GM12873 (cell line): Measurements from ENCODE around the gene PLD5.

Source experiments
- CTCF ChIP-seq: IDR thresholded peaks from 2 replicates; pipeline ENCODE4 v1.5.1; 2012; ENCODE audit warnings: low read depth, mild to moderate bottlenecking, moderate library complexity, low read length, control low read depth; ENCODE audit not compliant: insufficient read depth; ENCODE audit errors: missing control alignments

The PLD5 gene

DNA sequence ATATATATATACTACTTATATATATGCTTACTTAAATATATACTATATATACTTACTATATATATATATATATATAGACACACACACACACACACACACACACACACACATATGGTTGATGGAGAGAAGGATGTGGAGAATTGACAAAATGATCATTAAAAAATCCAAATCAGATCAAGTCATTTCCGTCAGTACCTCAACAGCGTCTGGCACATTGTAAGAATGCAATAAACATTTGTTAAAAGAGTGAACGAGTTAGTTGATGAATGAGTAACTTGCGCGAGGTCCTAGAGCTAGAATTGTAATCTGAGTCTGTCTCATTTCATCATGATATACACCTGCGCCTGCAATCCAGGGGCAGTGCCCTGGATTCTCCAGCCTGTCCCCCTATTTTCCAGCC, 282.6 kb downstream of the PLD5 start:
- TF ChIP-seq CTCF: no peak

- TF ChIP-seq CTCF: no peak
These were observed 283.8 kb downstream of the PLD5 start for GRCh38 chr1:242240691-242241090.

DNA sequence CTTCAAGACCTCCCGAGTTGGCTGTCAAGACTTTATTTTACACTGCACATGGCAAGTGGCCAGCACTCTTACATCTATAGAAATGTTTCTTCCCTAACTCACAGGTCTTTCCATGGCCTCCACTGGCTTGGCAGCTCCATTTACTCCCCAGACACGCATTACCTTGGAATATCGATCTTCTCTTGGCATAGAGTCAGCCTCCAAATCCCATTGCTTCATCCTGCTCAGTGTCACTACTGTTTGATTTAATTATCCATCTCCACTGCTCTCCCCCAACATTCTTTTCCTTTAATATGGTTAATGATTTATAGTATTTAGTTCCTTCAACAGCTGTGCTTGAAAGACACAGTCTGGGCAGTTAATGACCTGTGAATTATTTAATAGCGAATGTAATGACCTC, 284.4 kb downstream of the PLD5 start:
- TF ChIP-seq CTCF: no peak

DNA sequence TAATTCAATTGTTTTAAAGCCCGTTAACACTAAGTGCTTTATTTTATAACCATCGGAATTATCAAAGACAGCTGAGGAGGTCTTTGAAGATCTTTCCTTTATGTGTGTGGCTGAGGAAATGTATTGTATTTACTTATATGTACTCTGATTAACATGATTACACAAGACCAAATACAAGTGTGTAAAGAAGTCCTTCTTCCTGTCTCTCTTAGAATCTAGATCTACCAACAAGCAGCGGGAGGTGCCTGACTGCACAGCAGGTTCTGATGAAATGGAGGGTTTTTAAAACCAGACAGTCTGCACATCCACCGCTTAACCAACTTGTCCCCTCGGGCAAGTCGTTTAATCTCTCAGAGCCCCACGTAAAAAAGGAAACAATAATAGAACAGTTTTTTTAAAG, 285.1 kb downstream of the PLD5 start:
- TF ChIP-seq CTCF: no peak

DNA sequence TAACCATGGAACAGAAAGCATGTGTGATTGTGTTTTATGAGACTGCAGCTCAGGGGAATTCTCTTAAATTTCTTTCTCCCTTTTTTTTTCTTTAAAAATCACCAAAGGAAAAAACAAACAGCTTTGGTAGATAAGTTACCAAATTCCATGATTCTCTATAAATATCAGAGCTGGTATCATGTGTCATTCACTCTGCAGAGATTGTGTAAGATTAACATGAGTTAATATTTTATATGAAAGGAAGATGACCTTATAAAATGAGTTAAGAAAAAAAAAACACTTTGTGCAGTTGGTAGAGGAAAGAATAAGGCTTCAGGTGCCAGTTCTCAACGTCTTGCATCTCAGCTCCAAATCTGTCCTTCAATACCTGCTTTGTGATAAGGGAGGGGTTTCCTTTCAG, 287.4 kb downstream of the PLD5 start:
- TF ChIP-seq CTCF: no peak

GRCh38 chr1:242228991-242229390, 295.5 kb downstream of the PLD5 start:
- TF ChIP-seq CTCF: no peak

DNA sequence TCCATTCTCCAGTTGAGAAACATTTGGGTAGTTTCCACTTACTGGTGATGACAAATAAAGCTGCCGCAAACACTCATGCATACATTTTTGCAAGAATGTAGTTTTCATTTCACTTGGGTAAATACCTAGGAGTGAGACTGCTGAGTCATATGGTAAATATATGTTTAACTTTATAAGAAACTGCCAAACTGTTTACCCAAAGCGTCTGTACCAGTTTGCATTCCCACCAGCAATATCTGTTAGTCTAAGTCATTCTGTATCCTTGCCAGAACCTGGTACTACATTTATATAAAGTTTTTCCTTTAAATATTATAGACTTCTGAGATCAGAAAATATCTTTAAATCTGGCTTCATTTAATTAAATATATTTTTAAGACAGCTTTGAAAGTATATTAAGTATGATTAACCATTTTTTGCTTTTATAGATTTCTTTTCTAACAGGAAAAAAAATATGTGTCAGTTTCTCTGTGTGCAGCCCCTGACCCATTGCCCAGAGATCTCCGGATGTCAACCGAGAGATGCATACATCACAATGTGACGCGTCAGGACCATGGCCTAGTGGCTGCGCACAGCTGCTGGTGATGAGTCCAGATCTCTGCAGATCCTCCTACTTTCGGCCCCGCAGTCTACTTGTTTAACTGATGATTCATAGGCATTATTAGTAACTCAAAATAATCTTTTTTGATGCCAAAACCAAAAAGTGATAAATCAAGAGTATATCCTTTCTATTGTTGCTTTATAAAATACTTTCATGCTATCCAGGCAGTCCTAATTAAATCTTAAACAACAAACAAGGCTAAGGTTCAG, 298.5 kb downstream of the PLD5 start:
- no peak for TF ChIP-seq CTCF
